Left renal cortex interstitium (tissue), 4 donors: ENCODE results near the gene BNIP3. TPM values are rescaled to one million over a fixed set of nuclear protein-coding genes. Genes with fewer than 3 reads are reported as not detected.
"Not testable (repeated sequence)": the region's sequence is repeated elsewhere in the genome, so short reads cannot be mapped to it uniquely, and the experiment has no call there.

Source experiments
- DNase-seq, 4 donors: peaks; one replicate each; pipeline ENCODE4 v3.0.0-alpha.2; 2013; ENCODE audit warnings: low read depth in 4 of 4, low spot score in 2 of 4, missing footprints in 1 of 4
- polyA plus RNA-seq, 4 donors: library from polyadenylated mRNA; unstranded; fragments of 120-200 nt; gene quantifications; one replicate each; pipeline ENCODE4 v1.2.1, GENCODE V29; 2013; ENCODE audit not compliant: insufficient read length in 4 of 4

The BNIP3 gene
- polyA plus RNA-seq, 4 donors, result 67.2 to 86.7 (median 75.9) TPM

- no peak for DNase-seq
Measured at GRCh38 chr10:132003282-132003924, 21.7 kb upstream of the BNIP3 start.

- no peak for DNase-seq
Measured at GRCh38 chr10:132002004-132002403, 20.3 kb upstream of the BNIP3 start.

GRCh38 chr10:132001238-132001972, 19.7 kb upstream of the BNIP3 start:
- no peak for DNase-seq

- DNase-seq, result no peak
Measured at GRCh38 chr10:131998845-131999681, 17.3 kb upstream of the BNIP3 start.

- no peak for DNase-seq
Measured at GRCh38 chr10:131998050-131998844, 16.5 kb upstream of the BNIP3 start.

GRCh38 chr10:131997366-131998049, 15.8 kb upstream of the BNIP3 start:
- DNase-seq, result no peak

- no peak for DNase-seq
Measured at GRCh38 chr10:131996466-131997365, 15.0 kb upstream of the BNIP3 start.

GRCh38 chr10:131994435-131994834, 12.7 kb upstream of the BNIP3 start:
- DNase-seq, result no peak

- DNase-seq, result no peak
Measured at GRCh38 chr10:131993275-131993674, 11.6 kb upstream of the BNIP3 start.

GRCh38 chr10:131991726-131992125, 10.0 kb upstream of the BNIP3 start:
- DNase-seq, result no peak

GRCh38 chr10:131987786-131988185, 6.1 kb upstream of the BNIP3 start:
- DNase-seq, result not testable (repeated sequence)

GRCh38 chr10:131987301-131987700, 5.6 kb upstream of the BNIP3 start:
- not testable (repeated sequence) for DNase-seq

- DNase-seq, result not testable (repeated sequence)
Measured at GRCh38 chr10:131986851-131987250, 5.1 kb upstream of the BNIP3 start.

- DNase-seq, result no peak
Measured at GRCh38 chr10:131983780-131984179, 2.1 kb upstream of the BNIP3 start.

- DNase-seq, result no peak
Measured at GRCh38 chr10:131982796-131983195, 1.1 kb upstream of the BNIP3 start.

- DNase-seq, result no peak
Measured at GRCh38 chr10:131982185-131982756, 548 bp upstream of the BNIP3 start.

GRCh38 chr10:131980761-131981428, 828 bp downstream of the BNIP3 start:
- DNase-seq, result no peak

- no peak for DNase-seq
Measured at GRCh38 chr10:131980321-131980720, 1.4 kb downstream of the BNIP3 start.
